Activated CD8-positive, alpha-beta T cell treated with anti-CD3 and anti-CD28 coated beads, Interleukin-2, amount 10 ng/mL, durations not matched to agents 7 days and 5 days (primary cell): Measurements from ENCODE around the gene SCAF4. TPM values are rescaled to one million over a fixed set of nuclear protein-coding genes. Genes with fewer than 3 reads are reported as not detected.
A peak's percentile ranks its signal among the peaks of the same experiment; 100 is the strongest.

Experiments used
- ATAC-seq: fragments of 150-1000 bp; cut with Tn5 transposase; one replicate; pipeline ENCODE4 v1.10.0; 2021; ENCODE audit warnings: moderate library complexity
- CTCF ChIA-PET: fragments of 350-600 bp; sonication (Branson Sonifier 250); formaldehyde crosslinking; loops from one replicate; lab custom pipeline; 2021; ENCODE audit warnings: antibody characterized with exemption; lab: Charles Lee
- POLR2A ChIA-PET: fragments of 350-600 bp; sonication (Branson Sonifier 250); formaldehyde crosslinking; loops from one replicate; lab custom pipeline; 2021; ENCODE audit warnings: antibody characterized with exemption; lab: Charles Lee
- DNase-seq: peaks from one replicate; pipeline ENCODE4 v3.0.0-alpha.2; 2020
- H3K27ac Mint-ChIP-seq: one replicate; pipeline ENCODE4 v1.8.0; 2021; ENCODE audit warnings: mild to moderate bottlenecking, mixed read lengths
- H3K27me3 Mint-ChIP-seq: one replicate; pipeline ENCODE4 v1.8.0; 2021; ENCODE audit warnings: low read depth, mixed read lengths
- H3K36me3 Mint-ChIP-seq: one replicate; pipeline ENCODE4 v1.8.0; 2021; ENCODE audit warnings: low read depth, mixed read lengths
- H3K4me1 Mint-ChIP-seq: one replicate; pipeline ENCODE4 v1.8.0; 2021; ENCODE audit warnings: low read depth, mixed read lengths
- H3K4me3 Mint-ChIP-seq: one replicate; pipeline ENCODE4 v1.8.0; 2021; ENCODE audit warnings: mild to moderate bottlenecking, mixed read lengths
- H3K9me3 Mint-ChIP-seq: one replicate; pipeline ENCODE4 v1.8.0; 2022; ENCODE audit warnings: mixed read lengths; ENCODE audit not compliant: insufficient read depth
- total RNA-seq, 2 experiments: library from RNA; stranded (reverse); gene quantifications; one replicate each; pipeline ENCODE4 v1.2.3, GENCODE V29; 2021

Gene SCAF4
- total RNA-seq, 2 experiments from 2014 or later: 53.2 TPM

- H3K27me3 Mint-ChIP-seq: no peaks in the 10 kb centered on the region
- ChIA-PET POLR2A (no interaction called here), CTCF (interaction anchor here (1.1 kb wide), 1 partner anchor 10 kb away, joined by 3 read pairs; no protein-coding TSS in a partner anchor)
- no peak overlapping the region for H3K4me3 Mint-ChIP-seq
- no peaks in the 10 kb centered on the region for H3K9me3 Mint-ChIP-seq
- H3K4me1 Mint-ChIP-seq: no peaks in the 10 kb centered on the region
- no peak overlapping the region for H3K27ac Mint-ChIP-seq
- ATAC-seq (no peak), DNase-seq (no peak)
- H3K36me3 Mint-ChIP-seq: peaks cover 26% of the 10 kb centered on the region
These were observed 53.4 kb downstream of the SCAF4 start for GRCh38 chr21:31678478-31678877.

GRCh38 chr21:31677047-31677446 is 54.9 kb downstream of the SCAF4 start:
- no peaks in the 10 kb centered on the region for H3K4me1 Mint-ChIP-seq
- H3K4me3 Mint-ChIP-seq: no peak overlapping the region
- DNase-seq: no peak
- H3K36me3 Mint-ChIP-seq: peaks cover 16% of the 10 kb centered on the region
- H3K27me3 Mint-ChIP-seq: no peaks in the 10 kb centered on the region
- ATAC-seq: no peak
- POLR2A ChIA-PET: no interaction called here
- no peak overlapping the region for H3K27ac Mint-ChIP-seq
- CTCF ChIA-PET: no interaction called here
- no peaks in the 10 kb centered on the region for H3K9me3 Mint-ChIP-seq

- CTCF ChIA-PET: interaction anchor here (1.2 to 1.6 kb wide), 2 partner anchors 9 to 13 kb away, joined by 3 to 4 read pairs; no protein-coding TSS in a partner anchor
- Mint-ChIP-seq H3K9me3 (no peaks in the 10 kb centered on the region), H3K27ac (no peak overlapping the region), H3K4me1 (peaks cover 3% of the 10 kb centered on the region), H3K4me3 (no peak overlapping the region), H3K36me3 (peaks cover 16% of the 10 kb centered on the region), H3K27me3 (no peaks in the 10 kb centered on the region)
- ATAC-seq (no peak), DNase-seq (no peak)
- POLR2A ChIA-PET: no interaction called here
These were observed 56.0 kb downstream of the SCAF4 start for GRCh38 chr21:31675960-31676359.

GRCh38 chr21:31675318-31675717 is 56.6 kb downstream of the SCAF4 start:
- ChIA-PET CTCF (interaction anchor here (1.2 to 1.6 kb wide), 2 partner anchors 9 to 14 kb away, joined by 3 to 4 read pairs; no protein-coding TSS in a partner anchor), POLR2A (no interaction called here)
- Mint-ChIP-seq H3K4me3 (no peak overlapping the region), H3K27me3 (no peaks in the 10 kb centered on the region), H3K4me1 (peaks cover 3% of the 10 kb centered on the region), H3K27ac (no peak overlapping the region), H3K9me3 (no peaks in the 10 kb centered on the region), H3K36me3 (peaks cover 17% of the 10 kb centered on the region)
- ATAC-seq (no peak), DNase-seq (no peak)

- ATAC-seq: no peak
- H3K4me3 Mint-ChIP-seq: no peak overlapping the region
- CTCF ChIA-PET: no interaction called here
These were observed 58.5 kb downstream of the SCAF4 start for GRCh38 chr21:31673321-31673912.

GRCh38 chr21:31671931-31672330 is 60.0 kb downstream of the SCAF4 start:
- no peaks in the 10 kb centered on the region for H3K27me3 Mint-ChIP-seq
- no peak overlapping the region for H3K27ac Mint-ChIP-seq
- H3K36me3 Mint-ChIP-seq: peaks cover 38% of the 10 kb centered on the region
- DNase-seq (no peak), ATAC-seq (no peak)
- no peaks in the 10 kb centered on the region for H3K9me3 Mint-ChIP-seq
- ChIA-PET POLR2A (interaction anchor here (0.7 kb wide), 1 partner anchor 22 kb away, joined by 3 read pairs; no protein-coding TSS in a partner anchor), CTCF (no interaction called here)
- H3K4me1 Mint-ChIP-seq: peaks cover 19% of the 10 kb centered on the region
- H3K4me3 Mint-ChIP-seq: no peak overlapping the region

More at GRCh38 chr21:31673321-31673912, 58.5 kb downstream of the SCAF4 start:
- Mint-ChIP-seq H3K4me1 (peaks cover 5% of the 10 kb centered on the region), H3K27me3 (no peaks in the 10 kb centered on the region), H3K36me3 (peaks cover 23% of the 10 kb centered on the region), H3K27ac (no peak overlapping the region), H3K9me3 (no peaks in the 10 kb centered on the region)
- POLR2A ChIA-PET: no interaction called here
- no peak for DNase-seq

GRCh38 chr21:31671146-31671716 is 60.7 kb downstream of the SCAF4 start:
- no peak for DNase-seq
- CTCF ChIA-PET: no interaction called here
- no peaks in the 10 kb centered on the region for H3K9me3 Mint-ChIP-seq
- no peaks in the 10 kb centered on the region for H3K27me3 Mint-ChIP-seq
- H3K27ac Mint-ChIP-seq: peak overlapping the region; percentile 16
- H3K4me3 Mint-ChIP-seq: no peak overlapping the region
- no peak for ATAC-seq
- peaks cover 26% of the 10 kb centered on the region for H3K4me1 Mint-ChIP-seq
- peaks cover 45% of the 10 kb centered on the region for H3K36me3 Mint-ChIP-seq
- POLR2A ChIA-PET: no interaction called here

GRCh38 chr21:31670070-31670469 is 61.8 kb downstream of the SCAF4 start:
- peaks cover 35% of the 10 kb centered on the region for H3K4me1 Mint-ChIP-seq
- peaks cover 55% of the 10 kb centered on the region for H3K36me3 Mint-ChIP-seq
- POLR2A ChIA-PET: no interaction called here
- ATAC-seq (no peak), DNase-seq (no peak)
- no peak overlapping the region for H3K4me3 Mint-ChIP-seq
- no peaks in the 10 kb centered on the region for H3K9me3 Mint-ChIP-seq
- CTCF ChIA-PET: no interaction called here
- no peak overlapping the region for H3K27ac Mint-ChIP-seq
- no peaks in the 10 kb centered on the region for H3K27me3 Mint-ChIP-seq

- Mint-ChIP-seq H3K27me3 (no peaks in the 10 kb centered on the region), H3K36me3 (peaks cover 60% of the 10 kb centered on the region)
These were observed 63.0 kb downstream of the SCAF4 start for GRCh38 chr21:31668651-31669491.

GRCh38 chr21:31667639-31668038 is 64.3 kb downstream of the SCAF4 start:
- CTCF ChIA-PET: no interaction called here
- Mint-ChIP-seq H3K4me3 (no peak overlapping the region), H3K36me3 (peaks cover 68% of the 10 kb centered on the region), H3K27me3 (no peaks in the 10 kb centered on the region), H3K27ac (no peak overlapping the region), H3K4me1 (peaks cover 56% of the 10 kb centered on the region), H3K9me3 (no peaks in the 10 kb centered on the region)
- POLR2A ChIA-PET: no interaction called here
- no peak for ATAC-seq
- no peak for DNase-seq

More at GRCh38 chr21:31668651-31669491, 63.0 kb downstream of the SCAF4 start:
- Mint-ChIP-seq H3K4me3 (no peak overlapping the region), H3K9me3 (no peaks in the 10 kb centered on the region), H3K4me1 (peaks cover 45% of the 10 kb centered on the region), H3K27ac (peak overlapping the region; percentile 46)
- no peak for DNase-seq
- no peak for ATAC-seq
- ChIA-PET CTCF (interaction anchor here (1.0 to 1.3 kb wide), 2 partner anchors 9 to 11 kb away, joined by 3 read pairs; no protein-coding TSS in a partner anchor), POLR2A (no interaction called here)

- no peak for DNase-seq
- no peaks in the 10 kb centered on the region for H3K9me3 Mint-ChIP-seq
- no peak for ATAC-seq
- peaks cover 73% of the 10 kb centered on the region for H3K36me3 Mint-ChIP-seq
- H3K4me3 Mint-ChIP-seq: no peak overlapping the region
- H3K4me1 Mint-ChIP-seq: peaks cover 61% of the 10 kb centered on the region
- H3K27ac Mint-ChIP-seq: peak overlapping the region; percentile 18
- no peaks in the 10 kb centered on the region for H3K27me3 Mint-ChIP-seq
- POLR2A ChIA-PET: no interaction called here
- CTCF ChIA-PET: interaction anchor here (0.7 to 1.7 kb wide), 2 partner anchors 8 to 22 kb away, joined by 3 to 4 read pairs; no protein-coding TSS in a partner anchor
These were observed 64.8 kb downstream of the SCAF4 start for GRCh38 chr21:31667132-31667531.
